Effector memory CD4-positive, alpha-beta T cell (primary cell): ENCODE measurements around the gene VCAN.

Experiments
- DNase-seq, 3 donors: peaks; one replicate each; pipeline ENCODE4 v3.0.0-alpha.2; 2020
- H3K27ac ChIP-seq: 2 replicates; pipeline ENCODE4 v1.7.0; 2013; ENCODE audit warnings: mild to moderate bottlenecking, low read length, moderate library complexity; ENCODE audit not compliant: insufficient read depth, poor library complexity, severe bottlenecking
- H3K27me3 ChIP-seq: replicated peaks from 2 replicates; pipeline ENCODE4 v1.7.0; 2013; ENCODE audit warnings: mild to moderate bottlenecking, low read length; ENCODE audit not compliant: insufficient read depth, control insufficient read depth, poor library complexity, severe bottlenecking
- H3K36me3 ChIP-seq: 2 replicates; pipeline ENCODE4 v1.7.0; 2013; ENCODE audit warnings: mild to moderate bottlenecking, low read length, moderate library complexity; ENCODE audit not compliant: control insufficient read depth, insufficient read depth
- H3K4me1 ChIP-seq: 2 replicates; pipeline ENCODE4 v1.7.0; 2013; ENCODE audit warnings: low read length, mild to moderate bottlenecking; ENCODE audit not compliant: control insufficient read depth, insufficient read depth, poor library complexity, severe bottlenecking
- H3K4me3 ChIP-seq: 2 replicates; pipeline ENCODE4 v1.7.0; 2013; ENCODE audit warnings: low read length, low read depth, mild to moderate bottlenecking; ENCODE audit not compliant: insufficient read depth, poor library complexity, severe bottlenecking
- H3K9me3 ChIP-seq: 2 replicates; pipeline ENCODE4 v1.7.0; 2013; ENCODE audit warnings: mild to moderate bottlenecking, low read length, moderate library complexity; ENCODE audit not compliant: control insufficient read depth

Gene VCAN

GRCh38 chr5:83440826-83441225, 30.7 kb upstream of the VCAN start:
- no peaks in the 10 kb centered on the region for H3K36me3 ChIP-seq
- no peaks in the 10 kb centered on the region for H3K4me1 ChIP-seq
- no peak overlapping the region for H3K4me3 ChIP-seq
- H3K27me3 ChIP-seq = no peaks in the 10 kb centered on the region
- no peak overlapping the region for H3K27ac ChIP-seq
- no peaks in the 10 kb centered on the region for H3K9me3 ChIP-seq
- no peak for DNase-seq

GRCh38 chr5:83441747-83442146, 29.8 kb upstream of the VCAN start:
- no peak overlapping the region for H3K4me3 ChIP-seq
- DNase-seq = no peak
- H3K36me3 ChIP-seq = no peaks in the 10 kb centered on the region
- H3K9me3 ChIP-seq = no peaks in the 10 kb centered on the region
- H3K4me1 ChIP-seq = no peaks in the 10 kb centered on the region
- H3K27me3 ChIP-seq = no peaks in the 10 kb centered on the region
- no peak overlapping the region for H3K27ac ChIP-seq

GRCh38 chr5:83443534-83443933, 28.0 kb upstream of the VCAN start:
- no peak overlapping the region for H3K27ac ChIP-seq
- no peaks in the 10 kb centered on the region for H3K27me3 ChIP-seq
- DNase-seq = no peak
- no peaks in the 10 kb centered on the region for H3K36me3 ChIP-seq
- no peak overlapping the region for H3K4me3 ChIP-seq
- no peaks in the 10 kb centered on the region for H3K9me3 ChIP-seq
- no peaks in the 10 kb centered on the region for H3K4me1 ChIP-seq

DNA sequence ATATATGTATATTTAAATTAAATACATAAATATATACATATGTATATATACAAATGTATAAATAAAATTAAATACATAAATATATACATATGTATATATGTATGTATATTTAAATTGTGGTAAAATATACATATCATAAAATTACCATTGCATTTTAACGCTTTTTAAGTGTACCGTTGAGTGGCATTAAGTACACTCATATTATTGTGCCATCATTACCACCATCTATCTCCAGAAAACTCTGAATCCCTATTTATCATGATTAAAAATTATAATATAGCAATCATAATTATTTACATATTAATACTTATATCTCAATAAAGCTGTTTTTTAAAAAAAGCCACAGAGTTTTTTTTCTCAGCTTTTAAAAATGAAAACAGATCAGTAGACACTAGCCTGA, 27.1 kb upstream of the VCAN start:
- no peak overlapping the region for H3K27ac ChIP-seq
- H3K4me3 ChIP-seq = no peak overlapping the region
- H3K9me3 ChIP-seq = no peaks in the 10 kb centered on the region
- DNase-seq = no peak
- no peaks in the 10 kb centered on the region for H3K36me3 ChIP-seq
- H3K4me1 ChIP-seq = no peaks in the 10 kb centered on the region
- H3K27me3 ChIP-seq = no peaks in the 10 kb centered on the region

GRCh38 chr5:83446253-83446947, 25.1 kb upstream of the VCAN start:
- Histone ChIP-seq H3K36me3 (no peaks in the 10 kb centered on the region), H3K9me3 (no peaks in the 10 kb centered on the region), H3K27ac (no peak overlapping the region), H3K27me3 (no peaks in the 10 kb centered on the region), H3K4me3 (no peak overlapping the region), H3K4me1 (no peaks in the 10 kb centered on the region)
- no peak for DNase-seq

DNA sequence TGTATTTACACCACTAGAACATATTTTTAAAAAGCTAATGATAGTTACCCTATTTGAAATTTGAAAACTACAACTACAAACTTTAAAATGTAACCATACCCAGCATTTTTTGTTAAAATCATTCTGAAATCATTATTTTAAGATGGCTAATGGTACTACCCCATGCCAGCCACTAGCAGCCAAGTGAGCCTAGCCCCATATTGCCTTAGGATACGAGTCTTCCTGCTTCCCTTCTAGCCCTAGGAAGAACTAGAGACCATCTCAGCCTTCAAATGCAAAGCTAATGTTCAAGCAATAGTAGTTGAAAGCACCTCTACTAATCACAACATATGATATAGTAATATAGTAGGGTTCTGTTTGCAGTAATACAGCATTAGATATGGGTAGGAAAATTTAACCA, 24.0 kb upstream of the VCAN start:
- Histone ChIP-seq H3K9me3 (no peaks in the 10 kb centered on the region), H3K36me3 (no peaks in the 10 kb centered on the region), H3K27me3 (no peaks in the 10 kb centered on the region), H3K4me3 (no peak overlapping the region), H3K4me1 (no peaks in the 10 kb centered on the region), H3K27ac (no peak overlapping the region)
- DNase-seq = no peak

DNA sequence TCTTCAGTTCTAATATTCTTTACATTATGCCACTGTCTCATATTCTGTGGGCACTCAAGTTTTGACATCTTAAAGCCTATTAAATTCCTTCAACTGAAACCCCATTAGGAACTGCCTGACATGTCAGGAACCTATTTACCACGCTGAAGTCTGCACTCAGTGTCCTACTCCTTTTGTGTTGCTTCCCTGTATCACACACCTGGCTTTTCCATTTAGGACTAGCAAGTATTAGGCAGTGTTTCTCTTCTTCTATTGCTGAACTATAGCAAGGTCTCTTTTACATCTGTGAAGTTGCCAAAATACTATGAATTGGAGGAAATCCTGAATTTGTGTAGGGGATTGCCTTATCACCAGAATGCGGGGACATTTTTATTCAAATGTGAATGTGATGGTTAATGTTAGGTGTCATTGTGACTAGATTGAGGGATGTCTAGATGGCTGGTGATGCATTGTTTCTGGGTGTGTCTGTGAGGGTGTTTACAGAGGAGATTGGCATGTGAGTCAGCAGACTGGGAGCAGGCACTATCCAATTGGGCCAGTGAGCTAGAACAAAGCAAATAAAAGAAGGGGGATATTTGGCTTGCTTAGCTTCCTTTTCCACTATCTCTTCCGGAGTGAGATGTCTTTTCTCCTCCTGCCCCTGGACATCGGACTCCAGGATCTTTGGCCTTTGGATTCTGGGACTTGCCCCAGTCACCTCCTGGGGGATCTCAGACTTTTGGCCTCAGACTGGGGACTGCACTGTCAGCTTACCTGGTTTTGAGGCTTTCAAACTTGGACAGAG, 21.2 kb upstream of the VCAN start:
- Histone ChIP-seq H3K4me3 (no peak overlapping the region), H3K27me3 (no peaks in the 10 kb centered on the region), H3K27ac (no peak overlapping the region), H3K4me1 (no peaks in the 10 kb centered on the region), H3K9me3 (no peaks in the 10 kb centered on the region), H3K36me3 (no peaks in the 10 kb centered on the region)
- no peak for DNase-seq

GRCh38 chr5:83450967-83451248, 20.6 kb upstream of the VCAN start:
- Histone ChIP-seq H3K36me3 (no peaks in the 10 kb centered on the region), H3K27ac (no peak overlapping the region), H3K4me1 (no peaks in the 10 kb centered on the region), H3K9me3 (no peaks in the 10 kb centered on the region), H3K4me3 (no peak overlapping the region), H3K27me3 (no peaks in the 10 kb centered on the region)
- no peak for DNase-seq

DNA sequence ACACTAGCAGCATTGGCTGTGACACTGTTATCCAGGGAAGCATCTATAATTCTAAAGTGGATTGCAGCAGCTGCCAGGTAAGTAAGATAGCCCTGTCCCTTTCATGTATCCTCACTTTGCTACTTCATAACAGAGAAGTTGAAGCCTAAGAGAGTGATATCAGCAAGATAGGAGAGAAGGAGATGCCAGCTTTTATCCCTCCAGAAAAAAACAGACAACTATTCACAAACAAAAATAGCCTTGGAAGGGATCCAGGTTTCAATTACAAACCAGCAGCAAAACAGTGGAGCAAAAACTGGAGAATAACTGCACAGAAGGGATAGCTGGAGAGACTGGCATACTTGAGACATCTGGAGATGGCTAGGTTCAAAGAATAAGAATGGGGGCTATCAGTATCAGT, 19.6 kb upstream of the VCAN start:
- H3K9me3 ChIP-seq = no peaks in the 10 kb centered on the region
- H3K4me1 ChIP-seq = no peaks in the 10 kb centered on the region
- H3K27ac ChIP-seq = no peak overlapping the region
- no peaks in the 10 kb centered on the region for H3K27me3 ChIP-seq
- no peak for DNase-seq
- no peaks in the 10 kb centered on the region for H3K36me3 ChIP-seq
- H3K4me3 ChIP-seq = no peak overlapping the region

- H3K4me1 ChIP-seq = no peaks in the 10 kb centered on the region
- H3K36me3 ChIP-seq = no peaks in the 10 kb centered on the region
- no peaks in the 10 kb centered on the region for H3K27me3 ChIP-seq
These were observed 17.6 kb upstream of the VCAN start for GRCh38 chr5:83453937-83454336.

More at GRCh38 chr5:83453937-83454336, 17.6 kb upstream of the VCAN start:
- H3K27ac ChIP-seq = no peak overlapping the region
- DNase-seq = no peak
- no peak overlapping the region for H3K4me3 ChIP-seq
- no peaks in the 10 kb centered on the region for H3K9me3 ChIP-seq
